ENCODE measurements around the gene CASR. TPM values are rescaled to one million over a fixed set of nuclear protein-coding genes. Genes with fewer than 3 reads are reported as not detected.

CASR gene
- total and polyA plus RNA-seq, 12 donors = 0.03 to 0.55 (median 0.08) TPM; not detected in 6

DNA sequence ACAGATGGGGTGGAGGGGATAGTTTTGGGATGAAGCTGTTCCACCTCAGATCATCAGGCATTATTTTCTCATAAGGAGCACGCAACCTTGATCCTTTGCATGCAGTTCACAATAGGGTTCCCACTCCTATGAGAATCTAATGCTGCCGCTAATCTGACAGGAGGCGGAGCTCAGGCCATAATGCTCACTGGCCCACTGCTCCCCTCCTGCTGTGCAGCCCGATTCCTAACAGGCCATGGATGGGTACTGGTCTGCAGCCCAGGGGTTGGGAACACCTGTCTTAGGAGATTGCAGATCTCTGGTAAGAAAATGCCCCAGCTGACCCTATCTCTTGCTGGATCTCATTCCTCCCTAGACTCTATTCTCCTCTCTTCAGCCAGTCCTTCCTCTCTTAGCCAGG lies 148.4 kb downstream of the CASR start:
- Histone ChIP-seq H3K4me3 (no peak overlapping the region), H3K36me3 (replicated peaks in 1 of 2) (no peaks in the 10 kb centered on the region), H3K27me3 (peaks cover 5% of the 10 kb centered on the region), H3K4me1 (replicated peaks in 1 of 2) (no peaks in the 10 kb centered on the region), H3K27ac (no peak overlapping the region), H3K9me3 (replicated peaks in 1 of 3) (no peaks in the 10 kb centered on the region)
- 65 to 72% (median 70%) methylated on average over 3 to 4 of the region's 4 CpGs for WGBS, 4 donors
- TF ChIP-seq, protein P1, sequence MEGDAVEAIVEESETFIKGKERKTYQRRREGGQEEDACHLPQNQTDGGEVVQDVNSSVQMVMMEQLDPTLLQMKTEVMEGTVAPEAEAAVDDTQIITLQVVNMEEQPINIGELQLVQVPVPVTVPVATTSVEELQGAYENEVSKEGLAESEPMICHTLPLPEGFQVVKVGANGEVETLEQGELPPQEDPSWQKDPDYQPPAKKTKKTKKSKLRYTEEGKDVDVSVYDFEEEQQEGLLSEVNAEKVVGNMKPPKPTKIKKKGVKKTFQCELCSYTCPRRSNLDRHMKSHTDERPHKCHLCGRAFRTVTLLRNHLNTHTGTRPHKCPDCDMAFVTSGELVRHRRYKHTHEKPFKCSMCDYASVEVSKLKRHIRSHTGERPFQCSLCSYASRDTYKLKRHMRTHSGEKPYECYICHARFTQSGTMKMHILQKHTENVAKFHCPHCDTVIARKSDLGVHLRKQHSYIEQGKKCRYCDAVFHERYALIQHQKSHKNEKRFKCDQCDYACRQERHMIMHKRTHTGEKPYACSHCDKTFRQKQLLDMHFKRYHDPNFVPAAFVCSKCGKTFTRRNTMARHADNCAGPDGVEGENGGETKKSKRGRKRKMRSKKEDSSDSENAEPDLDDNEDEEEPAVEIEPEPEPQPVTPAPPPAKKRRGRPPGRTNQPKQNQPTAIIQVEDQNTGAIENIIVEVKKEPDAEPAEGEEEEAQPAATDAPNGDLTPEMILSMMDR (IDR thresholded peaks at IDR 0.05) = no peak
- no peak for TF ChIP-seq POLR2A (IDR thresholded peaks at IDR 0.05)
- DNase-seq = no peak
- intact Hi-C loops (cut with DNase I) = no loop called here

- Histone ChIP-seq H3K4me1 (replicated peaks in 1 of 2) (no peaks in the 10 kb centered on the region), H3K27me3 (peaks cover 5% of the 10 kb centered on the region), H3K4me3 (no peak overlapping the region), H3K9me3 (replicated peaks in 1 of 3) (no peaks in the 10 kb centered on the region), H3K36me3 (replicated peaks in 1 of 2) (no peaks in the 10 kb centered on the region), H3K27ac (no peak overlapping the region)
- intact Hi-C loops (cut with DNase I) = no loop called here
- DNase-seq = no peak
- TF ChIP-seq, protein P1 (IDR thresholded peaks at IDR 0.05) = no peak
- no peak for TF ChIP-seq POLR2A (IDR thresholded peaks at IDR 0.05)
- 85 to 93% (median 87%) methylated on average over 8 of the region's 8 CpGs for WGBS, 4 donors
Observed at GRCh38 chr3:122332551-122332950, 149.1 kb downstream of the CASR start.

Other genes starting within 250 kb of the CASR start
- 1 to 10 TPM in 6 of 9 donors, under 1 TPM in 2, not detected in 1; 0.44 to 5.6 (median 2.6) TPM for gene ILDR1, start 161.4 kb upstream of the CASR start, total RNA-seq
- gene ILDR1, start 161.4 kb upstream of the CASR start, polyA plus RNA-seq = under 1 TPM; 0.32 to 0.62 (median 0.34) TPM
- gene CD86, start 128.3 kb upstream of the CASR start, total RNA-seq = 10 to 100 TPM in 5 of 9 donors, 1 to 10 TPM in 4; 2.1 to 23.3 (median 12.9) TPM
- 1 to 10 TPM; 4.5 to 5.3 (median 5.1) TPM for gene CD86, start 128.3 kb upstream of the CASR start, polyA plus RNA-seq
- gene CSTA, start 141.6 kb downstream of the CASR start, total RNA-seq = 10 to 100 TPM in 1 of 9 donors, 1 to 10 TPM in 7, not detected in 1; 1.1 to 12.1 (median 4.1) TPM
- 10 to 100 TPM in 2 of 3 donors, 1 to 10 TPM in 1; 8.8 to 15.7 (median 13.0) TPM for gene CSTA, start 141.6 kb downstream of the CASR start, polyA plus RNA-seq
- 10 to 100 TPM; 10.6 to 85.1 (median 34.6) TPM for gene MIX23, start 199.6 kb downstream of the CASR start, total RNA-seq
- gene MIX23, start 199.6 kb downstream of the CASR start, polyA plus RNA-seq = 100 to 1,000 TPM in 1 of 3 donors, 10 to 100 TPM in 2; 49.8 to 118 (median 57.4) TPM
- 100 to 1,000 TPM in 2 of 9 donors, 10 to 100 TPM in 7; 36.2 to 158 (median 71.5) TPM for gene FAM162A, start 200.5 kb downstream of the CASR start, total RNA-seq
- 100 to 1,000 TPM in 2 of 3 donors, 10 to 100 TPM in 1; 96.0 to 287 (median 269) TPM for gene FAM162A, start 200.5 kb downstream of the CASR start, polyA plus RNA-seq
- 10 to 100 TPM in 1 of 9 donors, 1 to 10 TPM in 8; 3.6 to 10.3 (median 7.0) TPM for gene WDR5B, start 232.4 kb downstream of the CASR start, total RNA-seq
- gene WDR5B, start 232.4 kb downstream of the CASR start, polyA plus RNA-seq = 1 to 10 TPM; 3.0 to 7.9 (median 3.3) TPM